SK-N-SH treated with all-trans-retinoic acid at 6 μM for 48 hours (cell line): ENCODE data around the gene CLEC4E.

ENCODE experiments used
- ARNTL ChIP-seq: fragments of 450-650 bp; formaldehyde crosslinking; IDR thresholded peaks from 2 replicates; pipeline ENCODE4 v1.5.0; 2020; ENCODE audit warnings: low read depth, mild to moderate bottlenecking, moderate library complexity, borderline replicate concordance
- CSDC2 ChIP-seq: fragments of 250-450 bp; sonication (Bioruptor Pico); IDR thresholded peaks from 2 replicates; pipeline ENCODE4 v1.5.0; 2020; ENCODE audit warnings: mild to moderate bottlenecking, moderate library complexity
- GLIS3 ChIP-seq: fragments of 250-450 bp; sonication (Bioruptor Pico); IDR thresholded peaks from 2 replicates; pipeline ENCODE4 v1.5.0; 2020; ENCODE audit warnings: mild to moderate bottlenecking, moderate library complexity
- ZFP3 ChIP-seq: fragments of 250-450 bp; sonication (Bioruptor Pico); IDR thresholded peaks from 2 replicates; pipeline ENCODE4 v1.5.0; 2020; ENCODE audit warnings: mild to moderate bottlenecking, moderate library complexity
- ZNF70 ChIP-seq: fragments of 450-650 bp; formaldehyde crosslinking; IDR thresholded peaks from 2 replicates; pipeline ENCODE4 v1.5.0; 2020; ENCODE audit warnings: mild to moderate bottlenecking, moderate library complexity
- TF ChIP-seq, protein P1 (sequence below): fragments of 250-450 bp; sonication (Bioruptor Pico); IDR thresholded peaks from 2 replicates; pipeline ENCODE4 v1.8.0; 2020; ENCODE audit warnings: mild to moderate bottlenecking, moderate library complexity, borderline replicate concordance
- TF ChIP-seq, protein P2 (sequence below): fragments of 250-450 bp; sonication (Bioruptor Pico); IDR thresholded peaks from 2 replicates; pipeline ENCODE4 v1.8.0; 2021; ENCODE audit warnings: low read depth, mild to moderate bottlenecking, moderate library complexity, borderline replicate concordance

DNA sequence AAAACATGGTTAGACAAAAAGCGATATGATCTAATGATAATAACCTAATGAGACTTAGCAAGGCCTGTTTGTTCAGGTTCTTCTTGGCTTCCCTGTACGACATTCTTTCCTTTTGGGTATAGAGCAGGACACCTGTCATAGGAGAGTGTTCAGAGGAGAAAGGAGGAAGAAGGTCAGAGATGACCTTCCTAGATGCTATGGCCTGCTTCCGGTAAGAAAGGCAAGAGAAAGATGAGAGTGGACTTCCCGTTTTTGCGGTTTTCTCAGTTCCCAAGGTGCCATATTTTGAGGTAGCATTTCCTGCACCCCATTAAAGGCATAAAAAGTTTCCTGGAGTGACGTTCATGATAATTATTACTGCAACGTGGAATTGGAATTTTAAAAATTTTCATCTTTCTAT, 8.7 kb downstream of the CLEC4E start:
- TF ChIP-seq ZFP3 (CRISPR knock-in tag) (no peak), GLIS3 (CRISPR knock-in tag) (no peak), ZNF70 (CRISPR knock-in tag) (no peak), CSDC2 (CRISPR knock-in tag) (no peak), ARNTL (CRISPR knock-in tag) (no peak)
- TF ChIP-seq, protein P1, sequence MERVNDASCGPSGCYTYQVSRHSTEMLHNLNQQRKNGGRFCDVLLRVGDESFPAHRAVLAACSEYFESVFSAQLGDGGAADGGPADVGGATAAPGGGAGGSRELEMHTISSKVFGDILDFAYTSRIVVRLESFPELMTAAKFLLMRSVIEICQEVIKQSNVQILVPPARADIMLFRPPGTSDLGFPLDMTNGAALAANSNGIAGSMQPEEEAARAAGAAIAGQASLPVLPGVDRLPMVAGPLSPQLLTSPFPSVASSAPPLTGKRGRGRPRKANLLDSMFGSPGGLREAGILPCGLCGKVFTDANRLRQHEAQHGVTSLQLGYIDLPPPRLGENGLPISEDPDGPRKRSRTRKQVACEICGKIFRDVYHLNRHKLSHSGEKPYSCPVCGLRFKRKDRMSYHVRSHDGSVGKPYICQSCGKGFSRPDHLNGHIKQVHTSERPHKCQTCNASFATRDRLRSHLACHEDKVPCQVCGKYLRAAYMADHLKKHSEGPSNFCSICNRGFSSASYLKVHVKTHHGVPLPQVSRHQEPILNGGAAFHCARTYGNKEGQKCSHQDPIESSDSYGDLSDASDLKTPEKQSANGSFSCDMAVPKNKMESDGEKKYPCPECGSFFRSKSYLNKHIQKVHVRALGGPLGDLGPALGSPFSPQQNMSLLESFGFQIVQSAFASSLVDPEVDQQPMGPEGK, result no peak
- TF ChIP-seq, protein P2, sequence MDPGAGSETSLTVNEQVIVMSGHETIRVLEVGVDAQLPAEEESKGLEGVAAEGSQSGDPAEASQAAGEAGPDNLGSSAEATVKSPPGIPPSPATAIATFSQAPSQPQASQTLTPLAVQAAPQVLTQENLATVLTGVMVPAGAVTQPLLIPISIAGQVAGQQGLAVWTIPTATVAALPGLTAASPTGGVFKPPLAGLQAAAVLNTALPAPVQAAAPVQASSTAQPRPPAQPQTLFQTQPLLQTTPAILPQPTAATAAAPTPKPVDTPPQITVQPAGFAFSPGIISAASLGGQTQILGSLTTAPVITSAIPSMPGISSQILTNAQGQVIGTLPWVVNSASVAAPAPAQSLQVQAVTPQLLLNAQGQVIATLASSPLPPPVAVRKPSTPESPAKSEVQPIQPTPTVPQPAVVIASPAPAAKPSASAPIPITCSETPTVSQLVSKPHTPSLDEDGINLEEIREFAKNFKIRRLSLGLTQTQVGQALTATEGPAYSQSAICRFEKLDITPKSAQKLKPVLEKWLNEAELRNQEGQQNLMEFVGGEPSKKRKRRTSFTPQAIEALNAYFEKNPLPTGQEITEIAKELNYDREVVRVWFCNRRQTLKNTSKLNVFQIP, result no peak
